GM18508 (cell line): Measurements from ENCODE around the gene SORCS1.

Experiments used
- ATAC-seq: cut with Tn5 transposase; IDR thresholded peaks from one replicate; pipeline ENCODE4 v1.9.1; 2021; ENCODE audit warnings: moderate number of reproducible peaks; ENCODE audit not compliant: insufficient read depth, unreplicated experiment

Gene SORCS1

DNA sequence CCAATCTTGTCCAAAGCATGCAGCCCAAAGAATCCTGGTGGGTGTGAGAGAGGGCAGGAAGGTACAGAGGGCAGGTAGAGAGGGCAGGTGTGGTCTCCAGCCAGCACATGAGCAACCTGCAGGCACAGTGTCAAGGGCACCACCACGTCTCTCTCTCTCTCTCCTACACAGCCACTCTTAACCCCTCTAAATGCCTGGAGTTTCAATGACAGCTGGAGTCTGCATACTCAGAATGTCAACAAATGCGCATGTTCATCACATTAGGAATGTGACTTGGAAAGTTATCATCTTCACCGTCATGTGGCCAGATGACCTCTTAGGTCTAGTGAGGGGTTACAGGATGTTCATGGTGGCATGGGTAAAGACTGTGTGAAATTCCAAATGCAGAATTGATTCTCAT is 456.8 kb downstream of the SORCS1 start:
- ATAC-seq = no peak

DNA sequence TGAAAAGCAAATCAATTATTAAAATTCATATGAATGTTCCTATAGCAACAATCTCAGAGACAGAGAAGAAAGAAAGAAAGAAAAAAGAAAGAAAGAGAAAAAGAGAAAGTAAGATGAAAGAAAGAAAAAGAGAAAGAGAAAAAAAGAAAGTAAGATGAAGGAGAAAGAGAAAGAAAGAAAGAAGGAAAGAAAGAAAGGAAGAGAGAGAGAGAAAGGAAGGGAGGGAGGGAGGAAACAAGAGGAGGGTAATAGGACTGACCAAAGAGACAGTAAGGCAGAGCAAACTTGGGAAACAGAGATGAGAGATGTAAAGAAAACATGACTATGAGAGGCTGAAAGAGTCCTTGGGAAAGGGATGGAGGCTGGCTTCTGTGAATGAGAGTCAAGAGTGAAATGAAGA is 458.4 kb downstream of the SORCS1 start:
- ATAC-seq = no peak

DNA sequence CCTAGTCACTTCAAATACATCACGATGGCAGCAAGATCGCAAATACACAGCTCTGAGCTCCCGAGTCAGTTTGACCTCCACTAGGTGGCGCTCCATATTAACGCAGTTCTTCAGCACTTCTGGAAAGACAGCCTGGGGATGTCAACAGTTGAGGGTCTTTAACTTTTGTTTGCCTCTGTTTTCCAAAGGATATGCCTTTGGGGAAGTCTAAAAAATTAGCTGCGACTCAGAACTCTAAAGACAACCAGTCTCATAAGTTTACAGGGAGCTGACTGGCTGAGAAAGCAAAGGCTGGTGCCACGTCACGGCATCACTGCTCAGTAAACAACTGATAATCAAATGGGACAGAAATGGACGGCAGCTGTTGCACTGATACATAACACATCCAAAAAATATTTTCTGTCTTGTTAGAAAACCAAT is 458.8 kb downstream of the SORCS1 start:
- ATAC-seq = no peak

DNA sequence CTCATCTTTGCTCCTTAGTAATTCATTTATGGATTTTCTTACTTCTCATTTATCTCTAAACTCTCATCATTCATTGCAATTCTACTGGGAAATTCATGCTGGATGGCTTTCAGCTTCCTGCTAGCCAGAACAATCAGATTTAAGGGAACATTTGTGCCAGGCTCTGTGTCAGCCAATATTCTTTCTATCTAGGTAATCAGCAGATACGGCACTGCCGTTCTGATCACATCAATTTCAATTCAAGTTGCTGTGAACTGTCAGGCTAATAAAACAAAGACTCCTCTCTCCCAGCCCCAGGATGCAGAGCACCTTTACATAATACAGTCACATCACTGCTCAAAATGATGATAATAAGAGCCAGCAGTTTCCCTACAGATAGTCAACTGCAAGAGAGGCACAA is 468.3 kb downstream of the SORCS1 start:
- no peak for ATAC-seq

DNA sequence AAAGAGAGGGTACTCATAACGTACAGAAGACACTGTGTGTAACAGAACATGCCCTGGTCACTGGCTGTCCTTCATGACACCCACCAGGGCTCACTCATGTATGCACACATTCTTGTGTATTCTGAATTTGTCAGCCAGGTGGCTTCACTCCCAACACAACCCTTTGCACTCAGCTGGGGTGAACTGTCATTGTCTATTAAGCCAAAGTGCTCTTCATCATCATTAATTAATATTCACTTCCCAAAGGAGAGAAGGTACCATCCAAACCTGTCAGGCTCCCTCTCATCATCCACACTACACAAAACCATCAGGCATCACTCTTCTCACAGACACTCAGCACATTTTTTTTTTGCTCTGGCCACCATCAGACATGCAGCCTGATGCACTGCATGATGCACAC is 469.8 kb downstream of the SORCS1 start:
- ATAC-seq = no peak

DNA sequence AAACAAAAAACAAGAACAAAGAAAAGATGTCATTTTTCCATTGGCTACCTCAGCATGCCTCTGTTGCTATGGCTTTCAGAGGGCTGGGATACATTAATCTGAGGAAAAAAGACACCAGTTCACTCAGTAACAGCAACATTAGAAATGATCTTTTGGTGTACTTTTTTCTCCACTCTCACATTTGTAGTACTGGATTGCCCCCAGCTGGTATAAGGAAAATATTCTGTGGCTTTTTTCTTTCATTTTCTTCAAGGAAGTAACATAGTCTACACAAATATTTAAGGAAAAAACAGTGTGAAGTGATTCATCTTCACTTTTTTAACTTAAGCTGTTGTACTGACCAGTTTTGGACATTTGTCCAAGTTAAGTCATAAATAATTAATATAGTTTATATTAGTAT is 482.3 kb downstream of the SORCS1 start:
- ATAC-seq = no peak

DNA sequence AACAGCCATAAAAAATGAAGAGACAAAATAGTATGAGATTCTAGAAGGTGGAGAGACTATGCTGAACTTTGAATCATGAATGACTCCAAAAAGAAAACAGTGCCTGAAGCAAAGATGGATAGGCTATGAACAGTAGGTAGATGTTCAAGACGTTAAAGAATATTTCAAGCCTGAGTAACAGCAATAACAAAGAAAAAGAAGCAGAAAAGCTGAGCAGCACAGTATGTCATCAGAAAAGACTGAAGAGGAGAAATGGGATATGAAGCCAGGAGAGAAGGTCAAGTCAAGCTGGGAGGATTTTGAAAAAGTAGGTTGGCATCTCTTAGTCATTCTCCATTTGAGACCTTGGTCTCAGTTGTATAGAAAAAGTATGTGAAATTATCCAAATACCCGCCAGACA is 484.4 kb downstream of the SORCS1 start:
- no peak for ATAC-seq

DNA sequence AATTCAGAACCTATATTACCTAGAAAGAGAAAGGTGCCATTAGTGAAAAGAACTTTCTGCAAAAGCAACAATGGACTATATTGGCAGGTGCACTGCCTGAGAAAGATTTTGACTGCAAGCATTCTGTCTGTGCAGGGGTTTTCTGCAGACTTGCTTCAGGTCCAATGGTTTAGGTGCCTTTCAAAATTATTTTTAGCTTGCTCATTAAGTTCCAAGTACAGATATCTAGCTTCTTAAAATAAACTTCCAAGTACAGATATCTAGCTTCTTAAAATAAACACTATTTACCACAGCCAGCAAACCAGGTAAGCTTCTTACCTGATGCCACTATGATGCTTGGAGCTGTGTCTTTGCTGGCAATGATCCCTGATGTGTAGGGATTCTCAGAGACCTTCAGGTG is 485.2 kb downstream of the SORCS1 start:
- ATAC-seq = no peak

DNA sequence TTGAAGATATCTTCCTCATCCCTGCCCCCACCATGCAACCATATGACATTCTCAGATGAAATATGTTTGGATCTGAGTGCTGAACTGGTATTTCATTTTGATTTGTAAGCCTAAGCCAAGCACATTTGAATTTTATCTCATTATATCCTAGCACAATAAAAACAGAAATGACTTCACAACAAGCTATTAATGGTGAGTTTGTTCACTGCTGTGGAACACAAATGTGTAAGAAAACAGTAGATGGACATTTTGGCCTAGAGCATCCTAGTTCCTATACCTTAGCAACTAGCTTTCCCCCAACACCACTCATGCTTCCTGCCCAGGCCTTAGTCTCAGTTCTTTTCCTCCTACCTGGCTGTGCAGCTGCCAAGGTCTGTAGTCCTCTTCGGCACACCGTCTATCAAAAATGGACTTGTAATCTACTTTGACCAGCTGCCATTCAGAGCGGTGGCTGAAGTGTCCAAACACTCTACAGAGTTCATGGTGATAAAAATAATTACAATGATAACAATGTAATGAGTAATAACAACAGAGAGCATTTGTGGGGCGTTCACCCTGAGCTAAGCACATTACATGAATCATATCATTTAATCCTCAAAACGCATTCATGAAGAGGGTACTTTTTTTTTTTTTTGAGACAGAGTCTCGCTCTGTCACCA is 491.9 kb downstream of the SORCS1 start:
- no peak for ATAC-seq

DNA sequence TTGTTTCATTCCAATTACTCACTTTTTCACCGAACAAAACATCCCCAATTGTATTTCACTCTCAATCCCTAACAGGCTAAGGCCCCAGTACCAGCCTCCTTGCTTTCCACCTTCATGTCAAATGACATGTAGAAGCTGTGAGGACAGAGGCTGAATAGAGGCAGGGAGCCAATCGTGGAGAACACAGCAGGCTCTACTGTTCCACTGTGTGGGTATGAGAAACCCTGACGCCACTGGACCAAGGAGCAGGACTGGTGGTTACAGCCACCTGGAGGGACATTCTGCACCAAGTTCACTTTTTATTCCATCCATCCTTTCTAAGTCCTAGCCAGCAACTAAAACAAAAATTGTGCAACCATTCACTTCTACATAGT is 502.8 kb downstream of the SORCS1 start:
- ATAC-seq = no peak

DNA sequence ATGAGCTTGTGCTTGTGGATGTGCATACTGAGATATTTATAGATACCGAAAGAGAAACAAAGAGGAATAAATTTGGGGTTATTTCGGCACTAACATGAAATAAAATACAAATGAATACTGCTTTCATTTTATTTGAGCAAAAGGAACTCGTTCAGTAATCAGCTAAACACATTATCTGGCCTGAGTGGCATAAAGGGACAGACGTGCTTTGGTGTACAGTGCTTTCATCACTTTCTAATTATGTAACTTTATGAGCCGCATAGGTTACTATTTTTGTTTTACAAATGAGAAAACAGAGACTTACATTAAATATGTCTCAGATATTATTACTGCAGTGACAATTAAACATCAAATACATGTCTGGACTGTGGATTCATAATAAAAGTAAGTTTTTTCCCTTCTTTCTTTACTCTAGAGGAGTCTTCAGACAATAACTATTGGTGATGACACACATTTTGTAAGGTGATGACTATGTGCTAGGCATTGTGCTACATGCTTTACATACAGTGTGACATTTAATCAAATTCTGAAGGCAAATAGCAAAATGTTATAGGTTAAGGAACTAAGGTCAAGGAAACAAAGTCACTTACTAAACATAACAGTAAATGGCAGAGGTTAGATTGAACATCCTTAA is 503.3 kb downstream of the SORCS1 start:
- no peak for ATAC-seq

DNA sequence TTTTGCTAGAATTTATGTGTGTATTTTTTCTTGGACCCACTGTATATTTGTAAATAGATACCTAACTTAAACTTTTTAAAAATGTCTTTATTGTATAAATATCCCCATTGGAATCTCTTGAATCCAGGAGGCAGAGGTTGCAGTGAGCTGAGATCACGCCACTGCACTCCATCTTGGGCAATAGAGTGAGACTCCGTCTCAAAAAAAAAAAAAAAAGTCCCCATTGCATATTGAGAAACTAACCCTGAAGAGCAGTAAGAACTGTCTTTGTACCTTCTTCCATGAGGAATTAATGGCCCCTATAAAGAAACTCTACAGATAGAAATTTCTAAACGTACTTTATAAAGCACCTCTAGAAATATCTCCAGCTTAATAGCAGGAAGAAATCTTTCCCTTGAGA is 504.0 kb downstream of the SORCS1 start:
- no peak for ATAC-seq

DNA sequence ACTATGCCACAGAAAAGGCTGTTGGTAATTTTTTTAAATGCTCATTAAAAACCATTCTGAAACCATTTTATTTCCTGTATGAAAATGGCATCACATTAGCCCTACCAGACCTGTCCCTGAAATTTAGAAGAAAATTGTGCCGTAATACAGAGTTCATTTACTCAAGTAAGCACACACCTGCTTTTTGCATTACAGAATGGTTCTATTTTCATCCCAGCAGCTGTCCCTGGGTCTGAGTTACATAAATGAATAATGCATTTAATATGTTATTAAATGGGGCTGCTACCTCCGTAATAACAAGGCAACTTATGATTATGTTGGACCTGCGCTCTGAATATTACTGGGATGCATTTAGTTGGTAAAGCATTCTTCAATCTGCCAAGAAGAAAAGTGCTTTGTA is 508.9 kb downstream of the SORCS1 start:
- ATAC-seq = no peak

DNA sequence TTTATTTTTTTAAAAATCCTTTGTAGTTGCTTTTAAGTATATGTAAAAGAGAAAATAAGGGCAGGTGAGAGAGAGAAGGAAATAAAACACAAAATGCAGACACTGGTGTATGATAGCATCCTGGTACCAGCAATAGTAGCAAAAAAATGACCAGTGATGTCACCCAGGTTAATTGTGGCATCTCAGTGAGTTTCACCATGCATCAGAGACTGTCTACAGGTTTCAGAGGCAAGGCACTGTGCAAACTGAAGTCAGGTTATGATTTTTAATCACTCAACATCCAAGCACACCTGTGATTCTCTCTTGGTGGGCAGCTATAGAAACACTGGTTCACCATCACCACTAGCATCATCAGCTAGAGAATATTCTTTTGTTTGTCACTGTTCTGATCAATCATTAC is 509.3 kb downstream of the SORCS1 start:
- ATAC-seq = no peak

DNA sequence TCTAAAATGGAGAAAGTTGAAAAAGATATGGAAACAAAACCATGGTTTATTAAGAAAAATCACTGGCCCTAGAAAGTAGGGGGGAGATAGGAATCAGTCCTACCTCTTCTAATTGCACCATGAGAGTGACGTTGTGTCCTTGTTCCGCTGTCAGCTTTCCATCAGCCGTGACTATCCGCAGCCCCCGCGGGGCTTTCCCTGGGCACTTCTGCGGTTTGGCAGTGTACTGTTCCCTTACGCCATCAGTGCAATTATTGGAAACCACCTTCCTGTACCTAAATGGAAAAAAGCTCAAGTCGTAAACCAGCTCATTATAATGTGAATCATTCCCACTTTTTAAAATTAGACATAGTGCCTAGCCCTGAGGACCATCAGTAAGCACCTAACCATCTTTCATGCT is 512.2 kb downstream of the SORCS1 start:
- ATAC-seq = peak; percentile 76

DNA sequence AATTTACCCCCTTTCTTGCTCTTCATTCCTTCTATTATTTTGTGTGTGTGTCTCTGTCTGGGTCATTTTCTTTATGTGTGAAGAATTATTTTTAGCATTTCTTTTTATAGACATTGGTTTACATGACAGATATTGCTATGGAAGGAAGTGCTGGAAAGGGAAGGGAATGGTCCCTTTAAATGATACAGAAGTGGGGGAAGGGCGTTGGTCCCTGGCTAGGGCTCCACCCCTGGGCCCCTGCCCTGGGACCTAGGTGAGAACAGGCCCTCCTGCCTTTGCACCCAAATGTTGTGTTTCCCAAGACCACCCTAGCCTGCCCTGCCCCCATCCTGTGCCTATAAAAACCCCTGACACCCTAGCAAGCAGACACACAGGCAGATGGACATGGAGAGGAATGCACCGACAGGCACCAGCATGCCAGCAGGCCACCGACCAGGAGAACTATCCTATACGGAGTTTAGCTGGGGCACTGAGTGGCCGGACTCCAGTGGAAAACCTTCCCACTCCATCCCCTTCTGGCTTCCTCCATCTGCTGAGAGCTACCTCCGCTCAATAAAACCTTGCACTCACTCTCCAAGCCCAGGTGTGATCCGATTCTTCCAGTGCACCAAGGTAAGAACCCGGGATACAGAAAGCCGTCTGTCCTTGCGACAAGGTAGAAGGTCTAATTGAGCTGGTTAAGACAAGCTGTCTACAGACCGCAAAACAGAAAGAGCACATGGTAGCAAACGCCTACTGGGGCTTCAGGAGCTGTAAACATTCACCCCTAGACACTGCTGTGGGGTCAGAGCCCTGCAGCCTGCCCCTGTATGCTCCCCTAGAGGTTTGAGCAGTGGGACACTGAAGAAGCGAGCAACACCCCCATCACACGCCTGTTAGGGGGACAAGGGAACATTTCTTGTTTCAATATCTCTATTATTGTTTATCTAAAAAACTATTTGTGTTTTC is 515.7 kb downstream of the SORCS1 start:
- ATAC-seq = no peak

DNA sequence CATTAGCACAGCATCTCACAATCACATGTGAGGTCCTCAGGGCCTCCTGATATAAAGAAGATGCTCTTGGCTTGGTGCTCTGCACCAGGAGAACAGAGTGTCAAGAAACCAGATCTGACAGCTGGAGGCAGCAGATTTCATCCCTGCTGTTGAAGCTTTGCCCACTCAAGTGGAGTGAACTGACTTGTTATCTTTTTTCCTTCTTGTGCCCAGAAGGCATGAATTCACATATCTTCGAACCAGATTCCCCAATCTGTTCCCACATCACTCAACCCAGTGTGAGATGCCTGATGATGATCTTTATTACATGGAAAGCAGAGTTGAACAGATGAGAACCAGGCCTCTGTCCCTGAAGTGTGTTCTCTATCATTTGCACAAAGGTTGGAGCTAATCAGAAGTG is 521.0 kb downstream of the SORCS1 start:
- ATAC-seq = no peak

DNA sequence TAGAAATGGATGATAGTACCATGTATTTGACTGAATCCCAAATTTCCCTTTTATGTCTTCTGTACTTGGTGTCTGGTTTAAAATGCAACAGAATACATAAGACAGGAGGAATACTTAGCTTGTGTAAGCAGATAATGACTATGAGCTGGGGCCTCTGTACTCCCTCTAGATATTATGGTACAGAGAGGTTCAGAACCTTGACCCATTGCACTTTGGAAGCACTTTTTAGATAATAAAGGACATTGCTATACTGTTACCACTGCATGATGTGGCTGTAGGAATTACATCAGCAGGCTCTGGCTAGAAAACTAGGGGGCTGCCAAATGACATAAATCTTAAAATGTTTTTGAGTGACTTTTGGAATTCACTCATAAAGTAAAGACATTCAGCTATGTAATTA is 526.6 kb downstream of the SORCS1 start:
- ATAC-seq = no peak

DNA sequence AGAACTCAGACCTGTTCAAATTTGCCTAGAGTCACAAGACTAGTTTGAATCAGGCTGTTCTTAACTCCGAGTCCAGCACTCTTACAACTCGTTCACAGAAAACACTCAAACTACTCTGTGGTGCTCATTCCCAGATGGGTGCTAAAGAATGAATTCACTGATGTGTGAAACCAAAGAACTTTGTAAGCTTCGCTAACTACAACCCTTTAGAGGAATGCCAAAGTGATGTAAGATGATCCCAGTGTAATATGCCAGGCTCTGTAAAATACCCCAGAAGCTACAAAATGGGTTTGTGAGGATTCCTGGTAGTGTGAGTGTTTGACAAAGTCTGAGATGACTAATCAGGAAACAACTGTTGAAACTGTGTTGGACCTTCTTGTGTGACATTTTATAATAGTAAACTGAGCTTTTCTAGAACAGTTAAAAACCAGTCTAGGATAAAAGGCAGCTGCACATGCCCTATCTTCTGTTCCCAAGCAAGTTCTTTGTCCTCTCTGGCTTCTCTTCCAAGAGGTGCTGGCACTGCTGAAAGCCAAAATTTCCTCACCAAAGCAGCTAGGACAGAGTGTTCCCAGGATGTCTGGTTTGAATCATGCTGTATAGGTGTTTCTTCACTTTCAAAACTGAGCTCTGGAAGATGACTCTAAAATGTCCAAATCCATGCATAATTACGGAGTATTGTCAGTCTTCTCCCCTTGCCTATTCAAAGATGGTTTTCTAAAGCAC is 527.6 kb downstream of the SORCS1 start:
- ATAC-seq = no peak

DNA sequence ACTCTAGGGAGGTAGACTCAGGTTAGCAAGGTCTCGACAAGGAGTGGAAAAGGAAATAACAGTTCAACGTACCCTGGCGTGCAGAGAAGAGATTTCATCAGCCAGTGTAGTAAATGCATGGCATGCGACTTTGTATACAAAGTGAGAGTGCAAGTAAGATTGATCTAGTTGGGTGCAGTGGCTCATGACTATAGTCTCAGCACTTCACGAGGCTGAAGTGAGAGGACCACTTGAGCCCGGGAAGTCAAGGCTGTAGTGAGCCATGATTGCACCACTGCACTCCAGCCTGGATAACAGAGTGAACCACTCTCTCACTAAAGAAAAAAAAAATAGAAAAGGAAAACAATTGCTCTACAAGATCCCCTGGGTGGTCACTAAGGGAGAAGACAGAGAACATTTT is 528.6 kb downstream of the SORCS1 start:
- ATAC-seq = no peak
